ENCODE results near the gene ALG3.

DNA sequence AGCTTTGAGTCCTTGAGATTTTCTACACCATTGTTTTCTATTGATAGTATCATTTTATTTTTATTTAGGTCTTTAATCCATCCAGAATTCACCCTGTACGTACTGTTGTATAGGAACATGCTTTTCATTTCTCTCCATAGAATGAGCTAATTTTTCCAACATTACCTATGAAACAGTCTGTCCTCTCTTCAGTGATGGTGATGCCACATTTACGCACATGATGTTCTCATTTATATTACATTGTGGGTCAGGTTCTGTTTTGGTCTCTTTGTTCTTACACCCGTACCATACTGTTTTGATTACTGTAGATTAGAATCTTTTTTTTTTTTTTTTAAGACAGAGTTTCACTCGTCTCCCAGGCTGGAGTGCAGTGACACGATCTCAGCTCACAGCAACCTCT, 37.0 kb downstream of the ALG3 start:
- TF ChIP-seq EZH2 (IDR thresholded peaks at IDR 0.05; ENCODE audit: borderline replicate concordance, low read depth, low read length, poor library complexity, severe bottlenecking) = no peak
- no peak for TF ChIP-seq CTCF (conservative IDR thresholded peaks at IDR 0.05; ENCODE audit: low read depth, low read length)

All from A673 (cell line).